Mesendoderm (in vitro differentiated cells): ENCODE data around the gene TRMT11.

Experiments used
- DNase-seq: peaks from one replicate; pipeline ENCODE4 v3.0.0; 2013
- H2AK5ac ChIP-seq: 2 replicates; pipeline ENCODE4 v1.6.1; 2013; ENCODE audit warnings: low read length, inconsistent platforms
- H2BK120ac ChIP-seq: 2 replicates; pipeline ENCODE4 v1.6.1; 2013; ENCODE audit warnings: low read depth, mild to moderate bottlenecking, low read length, moderate library complexity, mixed read lengths
- H2BK15ac ChIP-seq: replicated peaks from 2 replicates; pipeline ENCODE4 v1.6.1; 2013; ENCODE audit warnings: low read depth, mild to moderate bottlenecking, moderate library complexity
- H2BK5ac ChIP-seq: 2 replicates; pipeline ENCODE4 v1.6.1; 2013; ENCODE audit warnings: low read length, inconsistent platforms
- H3K18ac ChIP-seq: 2 replicates; pipeline ENCODE4 v1.6.1; 2013; ENCODE audit warnings: mild to moderate bottlenecking, low read length, mixed read lengths
- H3K23ac ChIP-seq: one replicate; pipeline ENCODE4 v1.6.1; 2013; ENCODE audit warnings: low read length
- H3K27ac ChIP-seq: 2 replicates; pipeline ENCODE4 v1.5.1; 2013; ENCODE audit warnings: low read depth, mild to moderate bottlenecking, inconsistent platforms, low read length, moderate library complexity
- H3K27me3 ChIP-seq: 2 replicates; pipeline ENCODE4 v1.6.1; 2013; ENCODE audit warnings: low read length, control low read depth, mild to moderate bottlenecking, inconsistent platforms; ENCODE audit not compliant: insufficient read depth, poor library complexity
- H3K36me3 ChIP-seq: 2 replicates; pipeline ENCODE4 v1.6.1; 2013; ENCODE audit warnings: low read length, inconsistent platforms; ENCODE audit not compliant: control insufficient read depth, insufficient read depth
- H3K4ac ChIP-seq: one replicate; pipeline ENCODE4 v1.6.1; 2013; ENCODE audit warnings: low read depth, mild to moderate bottlenecking, low read length, moderate library complexity
- H3K4me1 ChIP-seq: 2 replicates; pipeline ENCODE4 v1.6.1; 2013; ENCODE audit warnings: low read depth, low read length, inconsistent platforms; ENCODE audit not compliant: control insufficient read depth
- H3K4me2 ChIP-seq: 2 replicates; pipeline ENCODE4 v1.6.1; 2013; ENCODE audit warnings: low read length
- H3K4me3 ChIP-seq: 2 replicates; pipeline ENCODE4 v1.5.1; 2013; ENCODE audit warnings: mild to moderate bottlenecking, low read length
- H3K56ac ChIP-seq: one replicate; pipeline ENCODE4 v1.6.1; 2013; ENCODE audit warnings: low read length
- H3K79me1 ChIP-seq: 2 replicates; pipeline ENCODE4 v1.6.1; 2013; ENCODE audit warnings: low read length, inconsistent platforms
- H3K79me2 ChIP-seq: 2 replicates; pipeline ENCODE4 v1.6.1; 2013; ENCODE audit warnings: mild to moderate bottlenecking, low read length; ENCODE audit not compliant: control insufficient read depth, insufficient read depth
- H3K9ac ChIP-seq: 2 replicates; pipeline ENCODE4 v1.6.1; 2013; ENCODE audit warnings: low read length, inconsistent platforms
- H4K5ac ChIP-seq: one replicate; pipeline ENCODE4 v1.6.1; 2013; ENCODE audit warnings: low read length
- H4K8ac ChIP-seq: one replicate; pipeline ENCODE4 v1.6.1; 2013; ENCODE audit warnings: low read depth, mild to moderate bottlenecking, control low read depth, low read length, moderate library complexity
- WGBS: extraction: QIAGEN DNeasy Blood & Tissue Kit; methylation state at CpG from one replicate; pipeline ENCODE4 v1.1.7; 2013; ENCODE audit warnings: low lambda C conversion rate, missing lambda C conversion rate; ENCODE audit not compliant: insufficient coverage; ENCODE audit errors: extremely low coverage; 5-methylcytosine and 5-hydroxymethylcytosine counted together

Gene TRMT11

DNA sequence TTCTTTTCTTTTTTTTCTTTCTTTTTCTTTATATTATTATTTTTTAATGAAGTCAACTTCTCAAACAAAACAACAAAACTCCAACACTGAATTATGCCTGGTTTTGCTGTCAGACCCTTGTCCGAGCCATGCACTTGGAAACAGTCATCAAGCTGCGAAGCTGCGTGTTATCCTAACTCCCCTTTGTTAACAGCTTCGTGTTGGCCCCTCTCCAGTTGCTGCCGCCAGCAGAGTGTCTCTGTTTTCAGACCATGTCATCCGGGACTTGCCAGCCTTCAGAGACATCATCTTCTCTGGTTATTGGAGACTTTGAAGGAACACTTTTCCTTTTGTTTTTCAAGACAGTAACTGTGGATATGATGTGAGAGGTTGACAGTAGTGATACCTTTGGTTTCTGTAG, 83.1 kb downstream of the TRMT11 start:
- Histone ChIP-seq H2AK5ac (no peak overlapping the region), H4K8ac (no peak overlapping the region)
- no CpG with 5 or more reads among the region's 6 CpGs for WGBS

DNA sequence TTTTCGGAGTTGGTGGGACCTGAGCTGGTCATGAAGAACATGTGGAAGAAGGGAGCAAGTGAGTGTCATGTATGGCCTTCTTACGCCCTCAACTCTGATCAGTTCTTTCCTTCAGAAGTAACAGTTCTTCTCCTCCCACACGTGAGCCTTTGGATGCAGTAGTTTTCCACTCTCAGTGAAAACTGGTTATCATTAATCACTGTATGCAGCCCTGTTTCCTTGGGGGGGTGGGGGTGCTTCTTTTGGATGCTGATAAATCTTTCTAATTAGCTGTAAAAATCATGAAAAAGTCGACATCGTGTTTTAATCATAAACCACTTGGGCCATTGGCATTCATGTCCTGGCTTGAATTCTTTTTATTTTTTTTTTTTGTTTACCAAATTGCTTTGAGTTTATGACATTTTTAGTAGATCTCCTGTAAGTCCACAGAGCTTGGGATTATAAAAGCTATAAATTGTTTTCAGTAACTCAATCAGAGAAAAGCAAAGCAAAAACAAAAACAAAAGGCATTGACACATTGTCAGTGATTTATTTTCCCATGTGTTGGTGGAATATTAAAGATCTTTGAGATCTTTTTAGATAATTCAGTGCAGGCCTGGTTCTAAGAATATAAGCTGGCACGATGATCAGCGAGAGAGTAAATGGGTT, 84.8 kb downstream of the TRMT11 start:
- no CpG with 5 or more reads among the region's 7 CpGs for WGBS
- H4K8ac ChIP-seq, result no peak overlapping the region
- no peaks in the 10 kb centered on the region for H3K27me3 ChIP-seq
- no peaks in the 10 kb centered on the region for H3K36me3 ChIP-seq
- no peak overlapping the region for H3K23ac ChIP-seq
- H3K4me1 ChIP-seq, result peaks cover 3% of the 10 kb centered on the region
- H4K5ac ChIP-seq, result no peak overlapping the region
- H3K4me3 ChIP-seq, result no peak overlapping the region
- H3K9ac ChIP-seq, result no peak overlapping the region
- no peak for DNase-seq
- H2BK5ac ChIP-seq, result no peak overlapping the region
- no peak overlapping the region for H2AK5ac ChIP-seq
- peaks cover 4% of the 10 kb centered on the region for H3K79me1 ChIP-seq
- H3K18ac ChIP-seq, result no peak overlapping the region
- no peak overlapping the region for H3K56ac ChIP-seq
- H2BK15ac ChIP-seq, result no peak overlapping the region
- H2BK120ac ChIP-seq, result no peak overlapping the region
- H3K79me2 ChIP-seq, result no peaks in the 10 kb centered on the region
- no peak overlapping the region for H3K4ac ChIP-seq
- no peak overlapping the region for H3K27ac ChIP-seq
- H3K4me2 ChIP-seq, result no peak overlapping the region

More for the DNA sequence above, 83.1 kb downstream of the TRMT11 start:
- no peaks in the 10 kb centered on the region for H3K79me2 ChIP-seq
- no peak overlapping the region for H2BK15ac ChIP-seq
- no peaks in the 10 kb centered on the region for H3K27me3 ChIP-seq
- H4K5ac ChIP-seq, result no peak overlapping the region
- H2BK5ac ChIP-seq, result no peak overlapping the region
- H3K4ac ChIP-seq, result no peak overlapping the region
- no peak overlapping the region for H3K18ac ChIP-seq
- H3K79me1 ChIP-seq, result peaks cover 2% of the 10 kb centered on the region
- no peak overlapping the region for H2BK120ac ChIP-seq
- no peak for DNase-seq
- no peaks in the 10 kb centered on the region for H3K4me1 ChIP-seq
- H3K4me2 ChIP-seq, result no peak overlapping the region
- H3K56ac ChIP-seq, result no peak overlapping the region
- H3K4me3 ChIP-seq, result no peak overlapping the region
- H3K36me3 ChIP-seq, result no peaks in the 10 kb centered on the region
- H3K23ac ChIP-seq, result no peak overlapping the region
- no peak overlapping the region for H3K9ac ChIP-seq
- no peak overlapping the region for H3K27ac ChIP-seq

DNA sequence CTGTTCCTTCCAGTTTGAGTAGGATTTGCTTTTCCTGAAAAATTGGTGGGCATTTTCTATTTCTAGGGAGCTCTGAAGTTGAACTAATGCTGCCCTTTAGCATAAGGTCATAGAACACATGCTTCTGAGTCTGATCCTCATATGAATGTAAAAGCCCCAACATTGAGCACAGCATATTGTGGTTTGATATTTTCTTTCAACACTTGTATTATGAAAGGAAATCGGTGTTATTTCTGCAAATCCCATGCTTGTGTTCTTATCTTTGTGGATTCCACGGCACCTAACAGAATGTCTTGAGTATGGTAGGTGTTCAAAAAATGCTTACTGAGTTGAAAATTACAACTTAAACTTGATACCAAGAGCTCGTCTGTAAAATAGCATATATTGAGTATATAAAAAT, 85.8 kb downstream of the TRMT11 start:
- Histone ChIP-seq H3K18ac (no peak overlapping the region), H2BK15ac (no peak overlapping the region), H3K79me1 (peaks cover 4% of the 10 kb centered on the region), H3K4me2 (no peak overlapping the region), H4K5ac (no peak overlapping the region), H3K56ac (no peak overlapping the region), H2AK5ac (no peak overlapping the region), H3K4me1 (peaks cover 3% of the 10 kb centered on the region), H3K4me3 (no peak overlapping the region), H3K9ac (no peak overlapping the region), H4K8ac (no peak overlapping the region), H2BK5ac (no peak overlapping the region), H3K27me3 (no peaks in the 10 kb centered on the region), H3K79me2 (no peaks in the 10 kb centered on the region), H2BK120ac (no peak overlapping the region), H3K4ac (no peak overlapping the region), H3K36me3 (no peaks in the 10 kb centered on the region), H3K27ac (no peak overlapping the region), H3K23ac (no peak overlapping the region)
- DNase-seq, result no peak
- WGBS, result no CpG with 5 or more reads among the region's 3 CpGs

DNA sequence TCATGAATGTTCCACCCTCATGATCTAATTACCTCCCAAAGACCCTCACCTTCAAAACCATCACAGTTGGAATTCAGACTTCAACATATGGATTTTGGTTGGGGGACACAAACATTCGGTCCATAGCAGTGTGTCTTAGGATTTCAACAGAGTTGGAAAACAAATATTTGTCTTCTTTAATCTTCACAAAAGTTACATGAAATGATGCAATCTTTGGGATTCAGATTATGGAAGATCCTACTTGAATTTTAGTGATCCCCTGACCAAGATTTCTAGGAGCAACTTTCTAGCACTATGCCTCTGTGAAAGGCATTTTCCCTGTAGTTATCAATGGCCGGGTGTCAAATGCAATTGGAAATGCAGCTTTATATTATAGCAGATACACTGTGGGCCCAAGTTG, 86.5 kb downstream of the TRMT11 start:
- Histone ChIP-seq H3K4me3 (no peak overlapping the region), H3K79me2 (no peaks in the 10 kb centered on the region), H3K79me1 (peaks cover 4% of the 10 kb centered on the region), H2BK120ac (no peak overlapping the region), H4K8ac (no peak overlapping the region), H4K5ac (no peak overlapping the region), H3K18ac (no peak overlapping the region), H3K27ac (no peak overlapping the region), H2BK5ac (no peak overlapping the region), H2AK5ac (no peak overlapping the region), H3K56ac (no peak overlapping the region), H3K36me3 (no peaks in the 10 kb centered on the region), H3K4me1 (peaks cover 3% of the 10 kb centered on the region), H3K4ac (no peak overlapping the region), H3K23ac (no peak overlapping the region), H2BK15ac (no peak overlapping the region), H3K9ac (no peak overlapping the region), H3K4me2 (no peak overlapping the region), H3K27me3 (no peaks in the 10 kb centered on the region)
- DNase-seq, result no peak
- no CpG with 5 or more reads among the region's 2 CpGs for WGBS

GRCh38 chr6:126075335-126076071, 89.2 kb downstream of the TRMT11 start:
- H3K79me1 ChIP-seq, result peaks cover 2% of the 10 kb centered on the region
- no CpG with 5 or more reads among the region's 4 CpGs for WGBS
- peaks cover 3% of the 10 kb centered on the region for H3K4me1 ChIP-seq
- peak overlapping the region; percentile 22 for H2AK5ac ChIP-seq
- H3K4ac ChIP-seq, result no peak overlapping the region
- H4K8ac ChIP-seq, result no peak overlapping the region
- H2BK15ac ChIP-seq, result no peak overlapping the region
- H3K79me2 ChIP-seq, result no peaks in the 10 kb centered on the region
- DNase-seq, result peak; percentile 47
- no peak overlapping the region for H2BK120ac ChIP-seq
- H4K5ac ChIP-seq, result no peak overlapping the region
- no peak overlapping the region for H3K4me2 ChIP-seq
- H3K23ac ChIP-seq, result no peak overlapping the region
- H3K18ac ChIP-seq, result no peak overlapping the region
- H3K27ac ChIP-seq, result no peak overlapping the region
- H3K9ac ChIP-seq, result no peak overlapping the region
- H3K4me3 ChIP-seq, result no peak overlapping the region
- no peaks in the 10 kb centered on the region for H3K27me3 ChIP-seq
- peak overlapping the region; percentile 29 for H3K56ac ChIP-seq
- H3K36me3 ChIP-seq, result no peaks in the 10 kb centered on the region
- no peak overlapping the region for H2BK5ac ChIP-seq
